Measurements from ENCODE around the gene S100A7.

GRCh38 chr1:153485863-153486262, 25.4 kb upstream of the S100A7 start:
- no peak for TF ChIP-seq CTCF (IDR thresholded peaks at IDR 0.05; ENCODE audit: insufficient read depth, low read length, poor library complexity, severe bottlenecking)
- no peak for TF ChIP-seq EZH2phosphoT487 (conservative IDR thresholded peaks at IDR 0.05; ENCODE audit: low read length)

Measured in SU-DHL-6 (cell line).